Dermis microvascular lymphatic vessel endothelial cell (primary cell): ENCODE results near the gene ENTPD8. TPM values are rescaled to one million over a fixed set of nuclear protein-coding genes. Genes with fewer than 3 reads are reported as not detected.

Source experiments
- DNase-seq, 2 donors: peaks; one replicate each; pipeline versions ENCODE4 v3.0.0 to v3.0.0-alpha.2; 2010; ENCODE audit warnings: low read depth in 2 of 2
- total RNA-seq: library from RNA; depleted of rRNA; stranded (reverse); fragments of >200 nt; gene quantifications from 2 replicates; pipeline ENCODE4 v1.2.1, GENCODE V29; 2014

Gene ENTPD8
- total RNA-seq, 1 donor from 2014 or later: 0.26 TPM

DNA sequence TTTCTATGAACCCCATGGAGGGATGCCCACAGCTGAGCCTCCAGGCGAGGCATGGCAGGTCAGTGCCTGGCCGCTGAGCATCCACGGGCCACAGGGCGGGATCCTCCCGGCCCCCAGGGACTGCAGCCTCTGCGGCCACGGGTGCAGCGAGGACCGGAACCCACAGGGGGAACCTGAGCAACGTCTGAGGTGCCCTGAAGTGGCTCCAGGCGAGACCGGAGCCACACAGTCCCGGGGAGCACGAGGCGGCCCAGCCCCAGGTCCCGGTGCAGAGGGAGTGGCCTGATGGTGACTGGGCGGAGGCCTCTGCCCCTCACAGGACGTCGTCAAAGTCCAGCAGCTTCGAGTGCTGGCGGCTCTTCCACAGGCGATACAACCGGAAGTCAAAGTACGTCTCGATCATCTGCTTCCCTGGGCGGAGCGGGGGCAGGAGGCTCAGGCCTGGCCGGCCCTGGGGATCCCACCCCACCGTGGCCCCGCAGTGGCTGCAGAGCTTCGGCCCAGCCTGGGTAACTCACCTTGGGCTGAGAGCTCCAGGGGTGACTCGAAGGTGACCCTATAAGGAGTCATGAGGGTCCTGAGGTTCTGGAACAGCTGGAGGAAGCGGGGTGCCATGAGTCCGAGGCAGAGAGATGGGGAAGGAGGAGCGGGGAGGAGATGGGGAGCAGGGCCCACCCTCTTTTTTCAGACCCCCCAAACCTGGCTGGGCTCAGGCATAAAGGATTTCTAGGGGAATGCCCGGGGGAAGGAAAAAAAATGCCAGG is 8.1 kb upstream of the ENTPD8 start:
- DNase-seq: no peak

DNA sequence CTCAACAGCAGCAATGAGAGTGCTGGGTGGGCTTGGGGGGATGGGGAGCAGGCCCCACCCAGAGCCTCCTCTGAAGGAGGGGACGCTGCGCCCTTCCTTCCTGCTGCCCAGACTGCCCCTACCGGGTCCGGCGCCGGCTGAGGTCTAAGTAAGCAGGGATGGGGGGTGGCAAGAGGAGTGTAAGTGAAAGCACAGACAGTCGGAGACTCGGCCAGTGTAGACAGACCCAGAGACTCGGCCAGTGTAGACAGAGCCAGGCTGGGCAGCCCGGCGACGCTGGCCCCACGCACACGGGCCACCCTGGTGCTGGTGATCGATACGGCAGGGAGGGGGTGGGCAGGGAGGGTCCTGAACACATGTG is 7.4 kb upstream of the ENTPD8 start:
- no peak for DNase-seq

DNA sequence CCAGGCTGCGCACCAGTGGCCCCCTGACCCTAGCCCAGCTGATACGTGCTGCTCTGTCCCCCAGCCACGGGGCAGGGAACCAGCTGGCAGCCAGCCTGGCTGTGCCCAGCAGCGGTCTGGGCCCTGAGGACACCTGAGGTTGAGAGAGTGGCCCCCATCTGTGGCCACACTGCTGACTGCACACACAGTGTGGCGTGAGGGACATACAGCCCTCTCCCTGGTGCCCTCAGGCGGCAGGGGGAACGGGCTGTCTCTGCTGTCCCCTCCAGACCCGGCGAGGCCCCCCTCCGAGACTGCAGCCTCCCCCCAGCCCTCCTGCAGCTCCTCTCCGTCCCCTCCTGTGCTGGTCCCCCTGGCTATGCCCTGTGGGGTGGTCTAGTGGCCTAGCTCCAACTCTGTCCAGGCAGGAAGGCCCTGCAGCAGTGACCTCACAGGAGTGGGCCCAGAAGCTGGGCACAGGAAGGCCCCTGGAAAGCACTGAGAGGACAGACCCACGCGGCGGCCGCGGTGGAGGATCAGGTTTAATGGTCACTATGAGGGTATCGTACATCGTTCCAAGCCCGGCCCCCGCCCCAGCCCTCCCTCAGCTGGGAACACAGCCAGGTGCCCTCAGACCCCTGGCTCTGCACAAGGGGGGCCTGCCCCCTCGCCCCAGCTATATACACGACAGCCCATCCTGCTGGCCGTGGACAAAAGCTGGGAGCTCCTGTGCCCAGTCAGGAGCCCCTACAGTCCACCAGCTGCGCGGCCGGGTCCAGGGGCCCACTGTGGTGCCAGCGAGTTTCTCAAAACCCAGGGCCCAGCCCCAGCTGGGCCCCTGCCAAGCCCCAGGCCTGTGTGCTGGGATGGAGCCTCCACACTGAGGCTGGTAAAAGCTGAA is 6.8 kb upstream of the ENTPD8 start:
- DNase-seq: no peak

DNA sequence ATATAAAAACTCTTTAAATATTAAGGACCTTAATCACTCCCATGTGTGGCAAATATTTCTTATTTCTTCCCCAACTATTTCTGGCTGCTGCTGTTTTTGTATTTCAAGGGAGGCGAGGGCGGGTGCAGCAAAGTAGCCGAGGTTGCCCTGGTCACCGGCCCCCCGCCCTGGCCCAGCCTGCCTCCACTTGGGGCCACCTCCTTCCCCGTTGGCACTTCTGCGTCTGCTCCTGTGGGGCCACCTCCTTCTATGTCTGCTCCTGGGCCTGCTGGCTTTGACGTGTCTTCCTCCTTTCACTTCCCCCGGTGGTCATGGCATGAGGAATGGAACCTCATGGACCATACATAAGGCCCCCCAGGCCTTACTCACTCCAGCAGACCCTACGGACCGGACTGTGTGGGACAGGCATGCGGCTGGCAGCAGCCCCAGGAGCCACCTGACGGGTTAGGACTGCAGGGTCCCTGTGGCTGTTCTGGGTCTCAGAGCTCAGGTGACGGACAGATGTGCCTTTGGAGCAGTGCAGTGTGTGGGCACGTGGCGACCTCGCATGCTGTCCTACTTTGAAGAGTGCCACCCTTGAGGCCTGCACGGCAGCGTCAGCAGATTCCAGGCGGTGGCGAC is 5.8 kb upstream of the ENTPD8 start:
- no peak for DNase-seq

GRCh38 chr9:137445930-137446431 is 4.8 kb upstream of the ENTPD8 start:
- no peak for DNase-seq

- peak; percentile 51 to 80 for DNase-seq
Measured at GRCh38 chr9:137445275-137445807, 4.2 kb upstream of the ENTPD8 start.

- DNase-seq: no peak
Measured at GRCh38 chr9:137444106-137444790, 3.1 kb upstream of the ENTPD8 start.

DNA sequence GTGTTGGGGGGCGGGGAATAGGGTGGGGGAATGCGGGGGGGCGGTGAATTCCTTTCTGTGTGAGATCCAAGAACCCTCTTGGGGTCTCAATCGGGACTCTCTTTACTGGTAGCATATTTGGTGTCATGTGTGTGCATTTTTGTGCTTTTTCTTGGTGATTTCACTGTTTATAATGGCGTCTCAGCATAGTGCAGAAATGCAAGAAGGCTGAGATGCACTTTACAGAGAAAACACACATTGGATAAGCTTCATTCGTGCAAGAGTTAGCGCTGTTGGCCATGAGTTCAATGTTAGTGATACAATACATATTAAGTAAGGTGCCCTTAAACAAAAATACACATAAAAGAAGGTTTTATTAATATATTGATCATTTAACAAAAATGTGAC is 771 bp upstream of the ENTPD8 start:
- DNase-seq: no peak

DNA sequence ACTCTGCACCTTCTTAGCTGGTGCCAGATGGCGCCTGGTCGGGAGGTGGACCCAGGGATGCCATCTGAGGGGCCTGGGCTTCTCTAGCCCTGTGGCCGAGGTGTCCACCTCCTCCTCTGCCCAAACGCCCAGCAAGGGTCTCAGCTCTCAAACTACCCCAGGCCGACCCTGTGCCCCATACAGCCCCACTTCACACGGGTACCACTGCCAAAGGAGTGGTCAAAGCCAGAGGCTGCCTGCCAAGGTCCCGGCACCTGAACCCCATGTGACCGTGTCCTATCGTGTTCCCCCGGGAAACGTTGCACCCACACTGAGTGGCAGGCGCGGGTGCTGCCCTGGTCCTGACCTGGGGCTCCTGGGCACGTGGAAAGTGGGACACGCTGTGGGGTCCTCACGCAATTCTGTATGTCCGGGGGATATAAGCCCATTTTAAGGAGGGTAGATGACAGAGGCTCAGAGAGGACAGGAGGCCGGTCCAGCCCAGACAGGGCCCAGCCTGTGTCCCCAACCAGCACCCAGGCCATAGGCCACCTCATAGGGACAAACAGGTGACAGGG is 1.9 kb downstream of the ENTPD8 start:
- DNase-seq: no peak

DNA sequence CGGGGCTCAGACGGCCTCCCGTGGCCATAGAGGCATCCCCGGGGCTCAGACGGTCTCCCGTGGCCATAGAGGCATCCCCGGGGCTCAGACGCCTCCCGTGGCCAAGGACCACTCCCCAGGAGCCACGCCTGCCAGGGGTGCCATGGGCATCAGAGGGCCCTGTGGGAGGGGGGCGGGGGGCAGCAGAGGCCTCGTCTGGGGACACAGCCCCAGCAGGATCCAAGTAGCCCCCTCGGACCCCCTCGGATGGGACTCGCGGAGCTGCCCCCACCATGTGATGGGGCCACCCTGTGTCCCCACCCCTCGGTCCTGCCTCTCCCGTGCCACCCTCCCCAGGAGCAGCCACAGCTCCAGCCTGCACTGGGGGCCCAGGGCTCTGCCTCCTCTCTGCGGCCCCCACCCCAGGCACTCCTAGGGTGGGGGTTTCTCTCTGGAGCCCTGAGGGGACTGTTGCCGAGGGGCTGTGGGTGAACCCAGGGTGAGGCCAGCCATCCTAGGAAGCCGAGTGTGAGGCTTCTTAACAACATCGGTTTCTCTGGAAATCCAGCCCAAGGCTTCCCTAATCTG is 2.5 kb downstream of the ENTPD8 start:
- no peak for DNase-seq

- DNase-seq: no peak
Measured at GRCh38 chr9:137437691-137438590, 3.2 kb downstream of the ENTPD8 start.

DNA sequence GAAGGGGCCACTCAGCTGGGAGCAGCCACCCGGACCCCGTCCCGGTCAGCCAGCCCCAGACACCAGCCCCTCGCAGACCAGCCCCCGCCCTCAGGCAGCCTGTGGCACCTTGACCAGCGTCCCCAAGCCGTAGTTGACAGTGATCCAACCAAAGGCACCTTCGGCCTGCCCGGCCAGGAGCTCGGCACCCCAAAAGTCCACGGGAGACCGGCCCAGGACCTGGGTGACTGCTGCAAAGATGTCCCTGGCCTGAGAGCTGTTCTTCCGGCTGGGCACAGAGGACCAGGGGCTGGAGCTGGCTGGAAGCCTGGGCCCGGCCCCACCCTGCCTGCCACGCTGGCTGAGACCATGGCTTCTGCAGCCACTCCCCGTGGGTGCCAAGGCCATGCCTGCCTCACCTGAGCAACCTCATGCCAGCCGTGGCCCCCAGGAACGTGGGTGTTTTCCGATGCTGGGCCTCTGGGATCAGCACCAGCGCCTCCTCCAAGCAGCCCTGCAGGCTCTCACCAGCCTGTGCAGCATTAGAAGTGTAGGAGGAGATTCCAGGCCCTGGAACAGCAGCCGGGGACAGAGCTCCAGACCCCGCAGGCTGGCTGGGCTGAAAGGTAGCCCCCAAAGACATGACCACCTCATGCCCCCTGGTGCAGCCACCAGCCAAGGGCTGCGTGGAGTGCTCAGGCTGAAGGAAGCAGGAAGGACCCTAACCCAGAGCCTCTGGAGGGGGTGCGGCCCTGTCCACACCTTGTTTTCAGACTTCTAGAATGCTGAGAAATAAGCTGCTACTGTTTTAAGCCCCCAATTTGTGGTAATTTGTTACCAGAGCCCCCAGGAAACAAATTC is 4.2 kb downstream of the ENTPD8 start:
- no peak for DNase-seq

DNA sequence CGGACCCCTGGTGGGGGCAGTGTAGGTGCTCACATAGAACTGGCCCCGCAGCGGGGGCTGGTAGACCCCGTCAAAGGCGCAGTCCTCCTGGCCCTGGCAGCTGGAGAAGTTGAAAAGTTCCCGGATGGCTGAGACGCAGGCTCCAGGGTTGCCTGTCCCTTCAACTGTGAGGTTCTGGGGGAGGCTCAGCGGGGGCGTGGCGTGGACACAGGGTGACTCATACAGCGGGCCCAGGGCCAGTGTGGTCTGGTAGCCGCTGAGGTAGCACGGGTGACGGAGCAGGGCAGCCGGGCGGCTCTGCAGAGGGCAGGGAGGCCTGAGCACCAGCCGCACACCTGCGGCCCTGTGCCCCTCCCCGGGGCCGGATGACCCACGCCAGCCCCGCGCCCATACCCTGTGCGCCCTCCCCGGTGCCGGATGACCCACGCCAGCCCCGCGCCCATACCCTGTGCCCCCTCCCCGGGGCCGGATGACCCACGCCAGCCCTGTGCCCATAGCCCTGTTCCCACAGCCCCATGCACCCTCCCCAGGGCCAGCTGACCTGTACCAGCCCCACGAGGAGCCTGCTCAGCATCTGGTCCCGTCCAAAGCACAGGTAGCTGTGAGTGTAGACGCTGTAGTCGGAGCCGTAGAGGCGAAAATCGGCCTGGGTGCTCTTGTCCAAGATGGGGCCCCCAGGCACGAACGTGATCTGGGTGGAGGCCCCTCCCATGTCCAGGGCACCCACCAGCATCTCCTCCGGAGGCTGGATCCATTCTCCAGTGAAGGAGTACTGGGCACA is 5.0 kb downstream of the ENTPD8 start:
- DNase-seq: peak; percentile 35 to 73

- no peak for DNase-seq
Measured at GRCh38 chr9:137435381-137435891, 5.7 kb downstream of the ENTPD8 start.

DNA sequence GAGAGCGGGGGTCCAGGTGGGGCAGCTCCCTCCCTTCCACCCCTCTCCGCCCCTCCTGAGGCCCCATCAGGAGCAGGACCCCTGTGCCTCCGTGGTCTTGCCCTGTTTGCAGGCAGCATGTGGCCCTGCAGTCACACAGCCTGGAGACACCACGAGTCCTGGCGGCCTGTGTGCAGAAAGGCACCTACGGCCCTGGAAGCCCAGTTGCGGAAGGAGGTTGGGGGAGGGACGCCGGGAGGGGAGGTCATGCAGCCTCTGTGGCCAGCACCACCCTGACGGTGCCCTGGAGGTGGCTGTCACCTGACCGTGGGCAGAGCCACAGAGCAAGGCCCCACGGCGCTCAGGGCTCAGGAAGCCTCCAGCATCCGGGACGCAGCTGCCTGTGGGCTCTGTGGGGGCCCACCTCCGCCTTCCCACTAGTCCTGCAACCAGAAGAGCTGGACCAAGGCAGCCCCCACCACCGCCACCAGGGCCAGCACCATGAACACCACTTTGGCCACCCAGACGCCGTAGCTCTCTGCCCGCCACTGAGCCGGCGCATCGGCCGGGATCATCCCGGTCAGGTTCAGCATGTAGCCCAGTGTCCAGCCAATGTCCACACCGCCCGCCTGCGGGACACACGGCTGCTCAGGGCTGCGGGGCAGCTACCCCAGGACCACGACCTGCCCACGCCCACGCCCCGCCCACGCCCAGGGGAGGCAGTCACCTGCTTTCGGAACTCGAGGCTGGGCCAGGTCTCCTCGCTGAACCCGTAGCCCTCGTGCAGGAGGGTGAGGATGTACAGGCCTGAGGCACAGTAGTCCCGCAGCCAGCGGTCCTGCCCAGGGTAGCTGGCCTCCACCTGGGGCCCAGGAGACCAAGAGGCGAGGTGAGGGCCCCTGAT is 6.4 kb downstream of the ENTPD8 start:
- no peak for DNase-seq

DNA sequence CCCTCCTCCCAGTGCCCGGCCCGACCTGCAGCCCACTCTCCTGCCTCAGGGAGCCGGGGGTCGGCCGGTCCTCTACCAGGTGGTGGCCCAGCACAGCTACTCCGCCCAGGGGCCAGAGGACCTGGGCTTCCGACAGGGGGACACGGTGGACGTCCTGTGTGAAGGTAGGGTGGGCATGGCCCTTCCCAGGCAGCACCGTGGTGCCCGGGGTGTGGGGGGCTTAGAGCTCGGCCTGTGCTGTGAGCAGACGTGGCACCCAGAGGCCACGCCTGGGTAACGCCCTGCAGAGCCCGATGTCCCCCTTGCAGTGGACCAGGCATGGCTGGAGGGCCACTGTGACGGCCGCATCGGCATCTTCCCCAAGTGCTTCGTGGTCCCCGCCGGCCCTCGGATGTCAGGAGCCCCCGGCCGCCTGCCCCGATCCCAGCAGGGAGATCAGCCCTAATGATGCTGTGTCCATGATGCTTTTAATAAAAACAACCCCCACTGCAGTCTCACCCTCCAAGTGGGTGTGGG is 7.2 kb downstream of the ENTPD8 start:
- DNase-seq: no peak
